Right lobe of liver (tissue), 6 donors: ENCODE data around the gene SLC38A8. TPM values are rescaled to one million over a fixed set of nuclear protein-coding genes. Genes with fewer than 3 reads are reported as not detected.

ENCODE experiments used
- ATAC-seq, 4 donors: fragments of 200-7000 bp; cut with Tn5 transposase; one replicate each; pipeline ENCODE4 v1.9.1; 2020; ENCODE audit warnings: mild to moderate bottlenecking in 4 of 4, moderate library complexity in 4 of 4
- DNase-seq, 3 donors: peaks; one replicate each; pipeline ENCODE4 v3.0.0-alpha.2; 2020
- H3K27ac ChIP-seq, 3 donors: fragments of 200-600 bp; one replicate each; pipeline ENCODE4 v1.8.0; 2022
- H3K27me3 ChIP-seq, 2 donors: fragments of 200-600 bp; one replicate each; pipeline ENCODE4 v1.8.0; 2022
- H3K36me3 ChIP-seq, 4 donors: fragments of 200-600 bp; sonication (generic) in 1 of 4; one replicate each; pipeline versions ENCODE4 v1.5.1 to v1.8.0; 2017 to 2022; ENCODE audit warnings: control low read depth in 1 of 4
- H3K4me1 ChIP-seq, 4 donors: fragments of 200-600 bp; sonication (generic) in 1 of 4; one replicate each; pipeline versions ENCODE4 v1.5.1 to v1.8.0; 2017 to 2022; ENCODE audit warnings: control low read depth in 1 of 4
- H3K4me3 ChIP-seq, 3 donors: fragments of 200-600 bp; one replicate each; pipeline ENCODE4 v1.8.0; 2022
- H3K9me3 ChIP-seq, 4 donors: fragments of 200-600 bp; sonication (generic) in 1 of 4; one replicate each; pipeline versions ENCODE4 v1.5.1 to v1.8.0; 2017 to 2022; ENCODE audit warnings: control low read depth in 1 of 4
- CTCF ChIP-seq, 4 donors: fragments of 200-600 bp in 3 of 4; fragments of 450-650 bp in 1 of 4; IDR thresholded peaks; one replicate each; pipeline versions ENCODE4 v1.5.1 to v1.8.0; 2016 to 2022; ENCODE audit warnings: antibody characterized with exemption in 4 of 4, mild to moderate bottlenecking in 2 of 4
- POLR2A ChIP-seq: fragments of 450-650 bp; IDR thresholded peaks from one replicate; pipeline ENCODE4 v1.6.1; 2017; ENCODE audit warnings: antibody characterized with exemption, mild to moderate bottlenecking
- WGBS: methylation state at CpG from one replicate; pipeline ENCODE4 v1.1.6; 2018; ENCODE audit warnings: low coverage, low lambda C conversion rate; ENCODE audit not compliant: insufficient coverage; ENCODE audit errors: missing lambda C conversion rate; 5-methylcytosine and 5-hydroxymethylcytosine counted together
- intact Hi-C, 2 donors: fragments of 100-400 bp; cut with DNase I; formaldehyde crosslinking; loops; one replicate each; pipeline versions ENCODE4 v1.11.2 to v1.14.1; 2022
- total RNA-seq, 6 experiments: library from RNA; depleted of rRNA in 2 of 6; stranded (reverse); fragments of >200 nt in 2 of 6; fragmentation: NEBNext Ultra II Directional in 3 of 6; extraction: Animal tissue kit (Norgen Biotek cat#: 25700) in 3 of 6; gene quantifications; one replicate each; pipeline versions ENCODE4 v1.1.0 to v1.2.4, GENCODE V29; 2016 to 2023
- donor health status: DM: no; HTN: yes; CAD: no.
- donor health status: DM: no; HTN: no; CAD: no.
- donor health status: DM: no; HTN: no; CAD: no.
- donor health status: DM: no; HTN: yes; CAD: no.
- donor health status: DM: no; HTN: yes; CAD: no.

The SLC38A8 gene
- total RNA-seq, 6 experiments from 2014 or later, result not detected

GRCh38 chr16:84059111-84059510, 16.5 kb upstream of the SLC38A8 start:
- 81% methylated on average over 9 of the region's 11 CpGs for WGBS
- intact Hi-C loops, result no loop called here
- peaks cover 5 to 96% (median 37%) of the 10 kb centered on the region in 4 donors for H3K36me3 ChIP-seq
- no peak for ATAC-seq
- peak in 1 of 3 donors; percentile 25 for DNase-seq
- TF ChIP-seq POLR2A, result no peak
- TF ChIP-seq CTCF (IDR thresholded peaks at IDR 0.05), result no peak
- no peak overlapping the region for H3K4me3 ChIP-seq
- H3K4me1 ChIP-seq, result no peaks in the 10 kb centered on the region
- H3K27ac ChIP-seq, result no peak overlapping the region
- H3K9me3 ChIP-seq, result no peaks in the 10 kb centered on the region
- no peaks in the 10 kb centered on the region for H3K27me3 ChIP-seq

- Histone ChIP-seq H3K4me1 (no peaks in the 10 kb centered on the region), H3K9me3 (no peaks in the 10 kb centered on the region), H3K27me3 (no peaks in the 10 kb centered on the region), H3K27ac (no peak overlapping the region), H3K36me3 (peaks cover 5 to 96% (median 42%) of the 10 kb centered on the region in 4 donors), H3K4me3 (no peak overlapping the region)
- no peak for ATAC-seq
- WGBS, result 52% methylated on average over 2 of the region's 11 CpGs
- TF ChIP-seq CTCF (IDR thresholded peaks at IDR 0.05) (no peak), POLR2A (no peak)
- peak in 1 of 3 donors; percentile 27 for DNase-seq
- intact Hi-C loops, result no loop called here
Measured at GRCh38 chr16:84058664-84059063, 16.1 kb upstream of the SLC38A8 start.

GRCh38 chr16:84058211-84058610, 15.6 kb upstream of the SLC38A8 start:
- TF ChIP-seq CTCF (IDR thresholded peaks at IDR 0.05), result no peak
- no peak for TF ChIP-seq POLR2A
- Histone ChIP-seq H3K27ac (no peak overlapping the region), H3K4me1 (no peaks in the 10 kb centered on the region), H3K4me3 (no peak overlapping the region), H3K36me3 (peaks cover 5 to 95% (median 46%) of the 10 kb centered on the region in 4 donors), H3K9me3 (no peaks in the 10 kb centered on the region), H3K27me3 (no peaks in the 10 kb centered on the region)
- ATAC-seq (no peak), DNase-seq (peak in 1 of 3 donors; percentile 21)
- intact Hi-C loops, result no loop called here
- 94% methylated on average over 10 of the region's 15 CpGs for WGBS

GRCh38 chr16:84056933-84057332, 14.3 kb upstream of the SLC38A8 start:
- WGBS, result 83% methylated on average over 7 of the region's 7 CpGs
- no peaks in the 10 kb centered on the region for H3K4me1 ChIP-seq
- ATAC-seq, result no peak
- no peak overlapping the region for H3K4me3 ChIP-seq
- H3K27me3 ChIP-seq, result no peaks in the 10 kb centered on the region
- intact Hi-C loops, result no loop called here
- peaks cover 5 to 91% (median 36%) of the 10 kb centered on the region in 4 donors for H3K36me3 ChIP-seq
- TF ChIP-seq CTCF (IDR thresholded peaks at IDR 0.05) (no peak), POLR2A (no peak)
- H3K9me3 ChIP-seq, result no peaks in the 10 kb centered on the region
- DNase-seq, result no peak
- no peak overlapping the region for H3K27ac ChIP-seq
